GM19455 (cell line): Measurements from ENCODE around the gene SLC7A7.
A peak's percentile ranks its signal among the peaks of the same experiment; 100 is the strongest.
"Not testable (repeated sequence)": the region's sequence is repeated elsewhere in the genome, so short reads cannot be mapped to it uniquely, and the experiment has no call there.

Experiments
- ATAC-seq: cut with Tn5 transposase; IDR thresholded peaks from one replicate; pipeline ENCODE4 v1.9.1; 2021; ENCODE audit not compliant: unreplicated experiment

The SLC7A7 gene

DNA sequence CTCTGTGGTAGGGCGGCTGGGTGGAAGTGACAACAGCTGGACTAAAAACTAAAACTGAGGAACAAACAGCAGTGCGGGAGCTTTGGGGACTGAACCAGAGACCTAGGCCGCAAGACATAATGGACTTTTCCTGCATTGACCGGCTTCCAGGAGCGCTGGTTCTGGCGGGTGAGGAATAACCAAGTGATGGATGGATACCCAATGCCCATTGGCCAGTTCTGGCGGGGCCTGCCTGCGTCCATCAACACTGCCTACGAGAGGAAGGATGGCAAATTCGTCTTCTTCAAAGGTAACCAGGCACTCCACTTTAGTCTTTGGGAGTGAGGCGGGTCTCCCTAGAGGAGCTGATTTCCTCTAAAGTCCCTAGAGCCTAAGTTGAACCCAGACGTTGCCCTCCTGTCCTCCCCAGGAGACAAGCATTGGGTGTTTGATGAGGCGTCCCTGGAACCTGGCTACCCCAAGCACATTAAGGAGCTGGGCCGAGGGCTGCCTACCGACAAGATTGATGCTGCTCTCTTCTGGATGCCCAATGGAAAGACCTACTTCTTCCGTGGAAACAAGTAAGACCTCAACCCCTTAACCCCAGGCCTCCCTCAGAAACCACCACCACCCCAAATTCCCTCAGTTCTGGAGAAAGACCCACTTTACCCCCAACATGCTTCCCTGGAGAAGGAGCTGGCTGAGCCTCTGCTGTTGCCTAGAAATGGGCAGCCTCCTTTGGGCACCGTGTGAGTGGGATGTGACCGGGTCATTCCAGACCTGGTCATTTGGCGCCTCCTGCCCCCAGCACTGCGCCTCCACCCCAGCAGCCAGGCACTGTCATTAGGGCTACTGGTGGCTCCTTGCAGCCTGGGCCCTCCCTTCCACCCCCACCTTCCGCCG lies 29.2 kb upstream of the SLC7A7 start:
- ATAC-seq, result no peak

GRCh38 chr14:22843123-22843925 lies 28.1 kb upstream of the SLC7A7 start:
- no peak for ATAC-seq

DNA sequence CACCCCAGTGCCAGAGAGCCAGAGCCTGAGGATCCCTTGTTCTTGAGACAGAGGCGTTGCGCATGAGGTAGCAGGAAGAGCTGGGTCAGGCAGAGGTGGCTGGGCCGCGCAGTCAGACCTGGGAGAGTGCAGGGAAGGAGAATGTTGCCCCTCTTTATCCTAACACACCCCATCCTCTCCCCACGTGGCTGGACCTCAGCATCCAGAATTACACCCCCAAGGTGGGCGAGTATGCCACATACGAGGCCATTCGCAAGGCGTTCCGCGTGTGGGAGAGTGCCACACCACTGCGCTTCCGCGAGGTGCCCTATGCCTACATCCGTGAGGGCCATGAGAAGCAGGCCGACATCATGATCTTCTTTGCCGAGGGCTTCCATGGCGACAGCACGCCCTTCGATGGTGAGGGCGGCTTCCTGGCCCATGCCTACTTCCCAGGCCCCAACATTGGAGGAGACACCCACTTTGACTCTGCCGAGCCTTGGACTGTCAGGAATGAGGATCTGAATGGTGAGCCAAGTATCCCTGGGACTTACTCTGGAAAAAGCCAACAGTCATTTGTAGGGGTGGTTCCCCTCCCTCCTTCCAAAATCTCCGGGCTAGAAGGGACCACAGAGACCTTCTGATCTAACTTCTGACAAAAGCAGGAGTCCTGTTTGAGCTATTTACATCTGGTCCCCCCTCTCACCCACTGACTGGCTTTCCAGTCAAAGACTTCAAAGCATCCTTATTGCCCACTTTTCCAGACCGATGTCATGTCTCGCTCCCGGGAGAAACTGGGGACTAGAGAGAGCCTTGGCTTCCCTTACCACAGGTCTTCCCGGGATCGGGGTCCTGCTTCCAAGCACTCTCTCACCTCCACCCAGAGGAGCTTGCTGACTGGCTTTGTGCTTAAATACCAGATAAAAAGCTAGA lies 27.2 kb upstream of the SLC7A7 start:
- no peak for ATAC-seq

DNA sequence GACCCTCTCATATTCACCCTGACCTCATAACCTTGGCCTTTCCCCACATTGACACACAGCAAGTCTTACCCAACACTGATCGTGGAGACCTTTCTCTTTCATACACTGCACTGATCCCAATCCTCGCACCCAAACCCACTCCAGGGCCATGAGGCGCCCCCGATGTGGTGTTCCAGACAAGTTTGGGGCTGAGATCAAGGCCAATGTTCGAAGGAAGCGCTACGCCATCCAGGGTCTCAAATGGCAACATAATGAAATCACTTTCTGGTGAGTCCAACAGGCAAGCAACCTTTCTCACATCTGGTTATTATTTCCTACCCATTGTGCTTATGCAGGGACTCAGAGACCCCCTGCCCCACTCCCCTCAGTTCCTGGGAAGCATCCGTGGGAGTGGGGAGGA lies 26.5 kb upstream of the SLC7A7 start:
- no peak for ATAC-seq

DNA sequence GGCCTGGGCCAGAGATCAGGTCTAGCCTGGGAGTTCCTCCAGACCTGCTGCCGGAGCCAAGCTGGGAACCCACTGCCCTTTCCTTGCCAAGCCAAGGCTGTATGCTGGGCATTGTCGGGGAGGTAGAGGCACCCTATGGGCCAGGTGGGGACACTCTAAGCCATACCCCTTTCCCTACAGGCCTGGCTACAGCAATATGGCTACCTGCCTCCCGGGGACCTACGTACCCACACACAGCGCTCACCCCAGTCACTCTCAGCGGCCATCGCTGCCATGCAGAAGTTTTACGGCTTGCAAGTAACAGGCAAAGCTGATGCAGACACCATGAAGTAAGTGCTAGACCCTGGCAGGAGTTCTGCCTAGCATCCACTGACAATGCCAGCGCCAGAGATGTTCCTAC lies 26.1 kb upstream of the SLC7A7 start:
- no peak for ATAC-seq

- no peak for ATAC-seq
These were observed 24.0 kb upstream of the SLC7A7 start for GRCh38 chr14:22839159-22839779.

DNA sequence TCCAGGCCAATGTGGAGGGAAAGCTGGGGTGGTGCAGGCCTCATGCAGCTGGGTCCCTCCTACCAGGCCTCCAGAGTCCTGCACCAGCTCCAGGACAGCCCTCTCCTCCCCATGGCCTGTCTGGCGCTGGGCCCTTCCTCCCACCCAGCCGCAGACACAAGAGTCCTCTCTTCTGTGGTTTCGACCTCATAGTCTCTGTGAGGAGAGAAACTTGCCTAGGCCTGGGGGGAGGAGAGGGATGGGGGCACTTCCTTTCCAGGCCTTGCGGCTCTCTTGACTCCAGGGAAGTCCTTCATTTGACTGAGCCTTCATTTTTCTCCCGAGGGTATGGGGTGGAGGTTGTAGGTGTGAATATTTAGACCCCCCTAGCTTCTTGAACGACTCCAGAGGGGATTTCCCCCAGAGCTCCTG lies 23.4 kb upstream of the SLC7A7 start:
- no peak for ATAC-seq

DNA sequence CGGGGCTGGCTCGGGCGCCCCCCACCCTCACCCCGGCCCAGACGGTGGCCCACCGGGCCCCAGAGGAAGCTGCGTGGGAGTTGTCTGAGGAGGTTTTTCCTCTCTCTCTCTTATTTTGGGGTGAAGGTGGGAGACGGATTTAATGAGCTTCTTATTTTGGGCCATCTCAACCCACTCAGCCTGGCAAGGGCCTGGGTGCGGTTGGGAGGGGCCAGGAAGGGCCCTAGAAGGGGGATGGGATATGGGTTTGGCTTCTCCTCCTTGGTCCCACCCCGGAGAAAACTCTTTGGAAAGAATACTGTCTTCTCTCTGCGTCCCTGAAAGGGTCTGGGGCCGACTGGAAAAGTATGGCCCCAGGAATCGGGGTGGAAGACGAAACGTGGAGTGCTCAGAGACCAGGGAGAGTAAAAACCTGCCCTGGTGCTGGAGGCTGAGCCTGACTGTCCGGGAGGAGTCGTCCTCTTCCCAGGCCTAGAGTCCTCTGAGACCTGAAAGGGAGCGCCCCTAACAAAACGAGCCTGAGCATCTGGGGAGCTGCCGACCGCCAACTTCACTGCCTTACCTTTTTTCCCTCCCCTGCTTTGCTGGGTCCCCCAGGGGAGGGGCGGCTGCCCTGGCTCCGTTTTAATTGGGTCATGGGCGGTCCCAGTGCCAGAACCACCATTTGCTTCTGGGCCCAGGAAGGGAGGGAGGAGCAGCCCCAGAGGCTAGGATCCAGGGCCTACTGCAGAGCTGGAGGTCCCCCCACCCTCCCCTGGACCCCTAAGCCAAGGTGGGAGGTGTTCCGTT lies 22.7 kb upstream of the SLC7A7 start:
- no peak for ATAC-seq

DNA sequence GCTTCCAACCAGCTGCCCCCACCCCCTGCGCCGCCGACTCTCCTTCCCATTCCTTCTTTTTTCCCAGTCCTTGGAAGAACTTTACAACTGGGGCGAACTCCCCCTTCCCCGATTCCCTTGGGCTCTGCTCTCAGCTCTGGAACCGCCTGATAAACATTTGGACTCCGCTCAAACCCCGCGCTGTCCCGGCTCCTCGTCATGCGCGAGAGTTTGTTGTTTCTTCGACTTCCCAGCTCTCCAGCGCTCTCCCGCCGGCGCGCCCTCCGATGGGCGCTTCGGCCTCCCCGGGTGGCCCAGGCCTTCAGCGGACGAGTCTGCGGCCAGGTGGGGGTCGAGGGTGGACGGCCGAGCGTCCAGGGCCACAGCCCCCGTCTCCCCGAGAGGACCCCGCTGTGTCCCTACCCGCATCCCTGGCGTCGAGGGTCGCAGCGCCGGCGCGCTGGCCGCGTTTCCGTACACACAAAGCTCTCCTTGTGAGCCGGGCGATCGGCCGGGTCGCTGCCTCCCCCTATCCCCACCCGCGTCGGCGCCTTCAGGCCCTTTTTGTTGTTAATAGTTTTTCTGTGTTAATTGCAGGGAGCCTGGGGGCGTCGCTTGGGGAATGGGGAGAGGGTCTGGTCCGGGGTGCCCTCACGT lies 22.0 kb upstream of the SLC7A7 start:
- ATAC-seq, result no peak

DNA sequence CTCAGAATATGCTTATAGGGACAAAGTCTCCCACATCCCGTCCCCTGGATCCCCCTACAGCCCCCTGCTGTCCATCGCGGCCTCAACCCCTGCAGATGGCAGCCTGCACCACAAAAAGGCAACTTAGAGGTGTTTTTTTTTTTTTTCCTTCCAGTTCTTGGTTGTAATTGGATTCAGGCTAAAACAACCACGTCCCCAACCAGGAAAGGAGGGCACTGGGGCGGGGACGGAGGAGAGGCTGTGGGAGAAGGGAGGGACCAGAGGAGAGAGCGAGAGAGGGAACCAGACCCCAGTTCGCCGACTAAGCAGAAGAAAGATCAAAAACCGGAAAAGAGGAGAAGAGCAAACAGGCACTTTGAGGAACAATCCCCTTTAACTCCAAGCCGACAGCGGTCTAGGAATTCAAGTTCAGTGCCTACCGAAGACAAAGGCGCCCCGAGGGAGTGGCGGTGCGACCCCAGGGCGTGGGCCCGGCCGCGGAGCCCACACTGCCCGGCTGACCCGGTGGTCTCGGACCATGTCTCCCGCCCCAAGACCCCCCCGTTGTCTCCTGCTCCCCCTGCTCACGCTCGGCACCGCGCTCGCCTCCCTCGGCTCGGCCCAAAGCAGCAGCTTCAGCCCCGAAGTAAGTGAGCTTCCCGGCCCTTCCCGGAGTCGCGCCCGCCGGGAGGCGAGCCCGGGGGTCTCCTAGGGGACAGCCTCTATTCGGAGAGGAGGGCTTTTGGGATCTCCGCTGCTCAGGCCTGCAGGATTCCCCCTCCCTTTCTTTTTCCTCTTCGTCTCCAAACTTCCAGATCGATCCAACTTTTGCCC lies 21.3 kb upstream of the SLC7A7 start, which contains the start of gene MMP14:
Gene MMP14 (plus strand): TSS at position 285 of the 813 bp plus-strand sequence. CDS start 233 bp downstream, at position 518.
- no peak for ATAC-seq

DNA sequence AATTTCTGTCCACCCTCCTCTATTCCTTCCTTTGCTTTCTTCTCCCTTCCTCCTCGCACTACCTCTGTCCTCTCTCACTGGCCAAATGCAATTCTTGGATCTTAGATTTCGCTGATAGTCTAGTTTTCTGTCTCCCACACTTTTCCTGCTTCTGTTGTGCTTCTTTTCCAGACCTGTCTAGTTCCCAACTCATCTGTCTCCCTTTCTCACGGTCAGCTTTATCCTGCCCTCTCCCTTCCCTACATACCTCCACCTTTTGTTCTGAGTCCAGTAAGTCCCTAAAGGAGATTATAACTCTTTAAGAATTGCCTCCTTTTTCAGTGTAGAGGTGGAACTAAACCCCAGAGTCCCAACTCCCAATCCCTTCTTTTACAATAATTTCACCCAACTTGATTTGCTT lies 20.3 kb upstream of the SLC7A7 start:
- ATAC-seq, result no peak

- ATAC-seq, result no peak
These were observed 15.3 kb upstream of the SLC7A7 start for GRCh38 chr14:22830443-22831010.

GRCh38 chr14:22829661-22830442 lies 14.6 kb upstream of the SLC7A7 start, which contains the start of gene MRPL52:
TSS of gene MRPL52 (plus strand) at chr14:22829887. CDS start at chr14:22829913, 26 bp downstream.
- peak; percentile 76 for ATAC-seq

GRCh38 chr14:22829076-22829660 lies 13.9 kb upstream of the SLC7A7 start:
- not testable (repeated sequence) for ATAC-seq

DNA sequence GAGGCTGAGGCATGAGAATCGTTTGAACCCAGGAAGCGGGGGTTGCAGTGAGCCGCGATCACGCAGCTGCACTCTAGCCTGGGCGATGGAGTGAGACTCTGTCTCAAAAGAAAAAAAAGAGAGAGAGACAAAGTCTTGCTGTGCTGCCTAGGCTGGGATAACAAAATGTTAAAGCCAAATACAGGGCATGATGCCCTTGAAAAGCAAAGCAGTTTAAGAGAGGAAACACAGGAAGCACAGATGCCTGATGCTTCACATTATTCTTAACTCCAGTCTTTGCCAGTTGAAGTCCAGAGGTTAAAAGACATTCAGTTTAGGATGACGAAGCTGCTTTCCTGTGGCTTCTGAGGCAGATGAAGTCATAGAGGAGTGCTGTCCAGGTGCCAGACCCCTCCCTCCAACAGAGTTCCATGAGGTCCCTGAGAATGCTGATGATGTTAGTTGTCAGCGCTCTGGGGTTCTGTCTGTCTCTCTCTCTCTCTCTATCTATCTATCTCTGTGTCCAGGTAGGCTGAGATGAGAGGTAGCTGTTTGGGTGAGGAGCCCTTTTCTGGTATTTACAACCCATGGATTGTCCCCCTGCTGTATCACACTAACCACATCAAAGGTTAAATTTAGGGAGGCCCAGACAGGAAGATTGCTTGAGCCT lies 9.6 kb upstream of the SLC7A7 start:
- ATAC-seq, result no peak

- ATAC-seq, result peak; percentile 60
These were observed 7.4 kb upstream of the SLC7A7 start for GRCh38 chr14:22822571-22823098.
